Hepatocyte (in vitro differentiated cells): ENCODE data around the gene STK26. TPM values are rescaled to one million over a fixed set of nuclear protein-coding genes. Genes with fewer than 3 reads are reported as not detected.

Experiments used
- DNase-seq: peaks from one replicate; pipeline ENCODE4 v3.0.0-alpha.2; 2016; ENCODE audit warnings: low spot score
- H2AFZ ChIP-seq: fragments of 200-600 bp; sonication (generic); 2 replicates; pipeline ENCODE4 v1.6.0; 2016; ENCODE audit warnings: antibody characterized with exemption, mild to moderate bottlenecking
- H3K27ac ChIP-seq: fragments of 200-600 bp; sonication (generic); 2 replicates; pipeline ENCODE4 v1.5.1; 2016; ENCODE audit warnings: mild to moderate bottlenecking
- H3K27me3 ChIP-seq: fragments of 200-600 bp; sonication (generic); 2 replicates; pipeline ENCODE4 v1.6.1; 2016
- H3K36me3 ChIP-seq: fragments of 200-600 bp; sonication (generic); replicated peaks from 2 replicates; pipeline ENCODE4 v1.5.1; 2016; ENCODE audit warnings: low read depth; ENCODE audit not compliant: insufficient read depth
- H3K4me1 ChIP-seq: fragments of 200-600 bp; sonication (generic); 2 replicates; pipeline ENCODE4 v1.5.1; 2016; ENCODE audit warnings: mild to moderate bottlenecking, moderate library complexity; ENCODE audit not compliant: insufficient read depth
- H3K4me2 ChIP-seq: fragments of 200-600 bp; sonication (generic); 2 replicates; pipeline ENCODE4 v1.6.0; 2016
- H3K4me3 ChIP-seq: fragments of 200-600 bp; sonication (generic); 2 replicates; pipeline ENCODE4 v1.5.1; 2016; ENCODE audit warnings: mild to moderate bottlenecking
- H3K79me2 ChIP-seq: fragments of 200-600 bp; sonication (generic); 2 replicates; pipeline ENCODE4 v1.6.0; 2017; ENCODE audit warnings: mild to moderate bottlenecking
- H3K9me2 ChIP-seq: fragments of 200-600 bp; sonication (generic); replicated peaks from 2 replicates; pipeline ENCODE4 v1.6.0; 2017; ENCODE audit warnings: mild to moderate bottlenecking; ENCODE audit not compliant: insufficient read depth
- H3K9me3 ChIP-seq: fragments of 200-600 bp; sonication (generic); 2 replicates; pipeline ENCODE4 v1.5.1; 2016; ENCODE audit warnings: low read depth, mild to moderate bottlenecking
- H4K20me1 ChIP-seq: fragments of 200-600 bp; sonication (generic); 2 replicates; pipeline ENCODE4 v1.6.0; 2016; ENCODE audit warnings: mild to moderate bottlenecking; ENCODE audit not compliant: insufficient read depth, poor library complexity, severe bottlenecking
- EZH2 ChIP-seq: fragments of 200-600 bp; sonication (generic); IDR thresholded peaks from 2 replicates; pipeline ENCODE4 v1.6.1; 2016; ENCODE audit warnings: antibody characterized with exemption, mild to moderate bottlenecking, borderline replicate concordance
- EZH2phosphoT487 ChIP-seq: fragments of 200-600 bp; sonication (generic); IDR thresholded peaks from one replicate; pipeline ENCODE4 v1.6.1; 2018; ENCODE audit warnings: antibody characterized with exemption, mild to moderate bottlenecking, low read depth, moderate library complexity; ENCODE audit not compliant: unreplicated experiment, severe bottlenecking
- WGBS: methylation state at CpG from one replicate; pipeline ENCODE4 v1.1.6; 2016; ENCODE audit warnings: low lambda C conversion rate; ENCODE audit errors: missing lambda C conversion rate; 5-methylcytosine and 5-hydroxymethylcytosine counted together
- polyA plus RNA-seq: library from polyadenylated mRNA; unstranded; fragments of >200 nt; fragmentation: Nextera tagmentation; extraction: Ambion mirVana; gene quantifications from 2 replicates; pipeline ENCODE4 v1.2.1, GENCODE V29; 2016
- total RNA-seq: library from RNA; depleted of rRNA; stranded (reverse); fragments of >200 nt; gene quantifications from 2 replicates; pipeline ENCODE4 v1.2.3, GENCODE V29; 2014
- TF ChIP-seq, protein P1 (sequence below): fragments of 200-600 bp; sonication (generic); IDR thresholded peaks from 2 replicates; pipeline ENCODE4 v1.5.1; 2016; ENCODE audit warnings: antibody characterized with exemption, mild to moderate bottlenecking; ENCODE audit not compliant: poor library complexity

The STK26 gene
- total and polyA plus RNA-seq, 2 experiments from 2014 or later, result 25.2 to 48.0 TPM

DNA sequence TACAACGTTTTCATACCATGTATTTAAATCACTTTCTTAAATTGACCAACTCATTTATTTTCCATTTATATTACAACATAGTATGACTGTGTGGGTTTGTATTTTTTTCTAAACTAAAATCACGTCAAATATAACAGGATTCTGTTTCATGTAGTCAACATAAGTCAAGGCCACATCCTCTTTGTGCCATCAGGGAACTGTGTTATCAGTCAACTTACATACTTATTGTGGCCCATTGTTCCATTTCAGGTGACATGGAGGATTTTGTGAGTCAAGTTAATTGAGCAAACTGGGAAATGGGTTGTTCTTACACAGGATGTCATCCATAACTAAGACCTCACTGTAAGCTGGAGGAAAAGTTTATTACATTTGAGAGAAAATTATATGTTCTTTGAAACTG, 35.9 kb downstream of the STK26 start:
- Histone ChIP-seq H3K4me3 (no peak overlapping the region), H3K4me1 (no peaks in the 10 kb centered on the region), H3K79me2 (no peaks in the 10 kb centered on the region), H3K36me3 (no peaks in the 10 kb centered on the region), H3K9me3 (no peaks in the 10 kb centered on the region), H3K9me2 (no peaks in the 10 kb centered on the region), H3K27me3 (no peaks in the 10 kb centered on the region), H2AFZ (no peak overlapping the region), H3K4me2 (no peak overlapping the region), H4K20me1 (no peaks in the 10 kb centered on the region), H3K27ac (no peak overlapping the region)
- TF ChIP-seq, protein P1, sequence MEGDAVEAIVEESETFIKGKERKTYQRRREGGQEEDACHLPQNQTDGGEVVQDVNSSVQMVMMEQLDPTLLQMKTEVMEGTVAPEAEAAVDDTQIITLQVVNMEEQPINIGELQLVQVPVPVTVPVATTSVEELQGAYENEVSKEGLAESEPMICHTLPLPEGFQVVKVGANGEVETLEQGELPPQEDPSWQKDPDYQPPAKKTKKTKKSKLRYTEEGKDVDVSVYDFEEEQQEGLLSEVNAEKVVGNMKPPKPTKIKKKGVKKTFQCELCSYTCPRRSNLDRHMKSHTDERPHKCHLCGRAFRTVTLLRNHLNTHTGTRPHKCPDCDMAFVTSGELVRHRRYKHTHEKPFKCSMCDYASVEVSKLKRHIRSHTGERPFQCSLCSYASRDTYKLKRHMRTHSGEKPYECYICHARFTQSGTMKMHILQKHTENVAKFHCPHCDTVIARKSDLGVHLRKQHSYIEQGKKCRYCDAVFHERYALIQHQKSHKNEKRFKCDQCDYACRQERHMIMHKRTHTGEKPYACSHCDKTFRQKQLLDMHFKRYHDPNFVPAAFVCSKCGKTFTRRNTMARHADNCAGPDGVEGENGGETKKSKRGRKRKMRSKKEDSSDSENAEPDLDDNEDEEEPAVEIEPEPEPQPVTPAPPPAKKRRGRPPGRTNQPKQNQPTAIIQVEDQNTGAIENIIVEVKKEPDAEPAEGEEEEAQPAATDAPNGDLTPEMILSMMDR, result no peak
- TF ChIP-seq EZH2phosphoT487 (no peak), EZH2 (no peak)
- DNase-seq, result no peak
- WGBS, result 65% methylated on average over 2 of the region's 2 CpGs

DNA sequence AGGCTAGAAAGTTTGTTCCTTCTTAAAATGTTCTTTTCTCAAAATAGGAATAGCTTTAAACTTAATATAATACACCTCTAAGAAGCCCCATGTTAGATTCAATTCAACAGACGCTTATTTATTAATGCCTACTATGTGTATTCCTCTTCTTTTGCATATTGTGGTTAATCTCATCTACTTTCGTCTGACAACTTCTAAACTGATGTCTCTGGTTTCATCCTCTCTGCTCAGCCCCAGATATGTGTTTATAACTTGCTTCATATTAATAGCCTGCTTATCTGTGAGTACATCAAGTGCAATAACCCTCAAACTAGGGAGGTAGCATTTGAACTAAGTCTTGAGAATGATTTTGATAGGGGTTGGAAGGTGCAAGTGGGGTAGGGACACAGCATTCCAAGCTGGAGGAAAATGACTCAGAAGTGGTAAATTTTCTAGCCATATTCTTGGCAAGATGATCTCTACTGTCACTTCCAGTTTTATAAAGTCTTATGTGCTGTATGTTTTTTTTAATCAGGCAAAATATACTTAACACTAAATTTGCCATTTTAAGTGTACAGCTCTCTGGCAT, 37.0 kb downstream of the STK26 start:
- Histone ChIP-seq H3K4me2 (no peak overlapping the region), H3K36me3 (no peaks in the 10 kb centered on the region), H3K4me3 (no peak overlapping the region), H3K9me3 (no peaks in the 10 kb centered on the region), H3K27me3 (no peaks in the 10 kb centered on the region), H4K20me1 (no peaks in the 10 kb centered on the region), H3K9me2 (no peaks in the 10 kb centered on the region), H3K27ac (no peak overlapping the region), H2AFZ (no peak overlapping the region), H3K4me1 (no peaks in the 10 kb centered on the region), H3K79me2 (no peaks in the 10 kb centered on the region)
- TF ChIP-seq, protein P1, result no peak
- TF ChIP-seq EZH2, result no peak
- no peak for TF ChIP-seq EZH2phosphoT487
- WGBS, result 59% methylated on average over 2 of the region's 2 CpGs
- DNase-seq, result no peak

DNA sequence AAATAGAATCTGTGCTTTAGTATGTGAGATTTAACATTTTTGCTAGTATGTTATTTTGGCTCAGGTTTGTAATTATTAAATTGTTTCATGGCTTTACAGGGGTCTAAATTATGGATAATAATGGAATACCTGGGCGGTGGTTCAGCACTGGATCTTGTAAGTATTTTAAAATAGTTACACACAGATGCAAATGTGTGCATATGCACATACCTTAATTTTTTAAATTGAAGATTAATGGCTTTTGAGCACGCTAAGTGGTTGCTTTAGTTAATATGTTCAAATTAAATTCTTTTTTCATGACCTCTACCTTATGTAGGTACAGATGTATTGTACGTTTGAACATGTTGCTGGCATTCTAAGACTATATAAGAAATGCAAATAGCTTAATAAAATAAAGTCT, 40.2 kb downstream of the STK26 start:
- no peaks in the 10 kb centered on the region for H3K79me2 ChIP-seq
- H4K20me1 ChIP-seq, result no peaks in the 10 kb centered on the region
- H3K4me2 ChIP-seq, result no peak overlapping the region
- H3K27me3 ChIP-seq, result no peaks in the 10 kb centered on the region
- H3K4me3 ChIP-seq, result no peak overlapping the region
- DNase-seq, result no peak
- no peaks in the 10 kb centered on the region for H3K36me3 ChIP-seq
- H2AFZ ChIP-seq, result no peak overlapping the region
- no peaks in the 10 kb centered on the region for H3K4me1 ChIP-seq
- WGBS, result 63% methylated on average over 3 of the region's 3 CpGs
- H3K27ac ChIP-seq, result no peak overlapping the region
- no peaks in the 10 kb centered on the region for H3K9me3 ChIP-seq
- TF ChIP-seq, protein P1, result no peak
- H3K9me2 ChIP-seq, result no peaks in the 10 kb centered on the region

DNA sequence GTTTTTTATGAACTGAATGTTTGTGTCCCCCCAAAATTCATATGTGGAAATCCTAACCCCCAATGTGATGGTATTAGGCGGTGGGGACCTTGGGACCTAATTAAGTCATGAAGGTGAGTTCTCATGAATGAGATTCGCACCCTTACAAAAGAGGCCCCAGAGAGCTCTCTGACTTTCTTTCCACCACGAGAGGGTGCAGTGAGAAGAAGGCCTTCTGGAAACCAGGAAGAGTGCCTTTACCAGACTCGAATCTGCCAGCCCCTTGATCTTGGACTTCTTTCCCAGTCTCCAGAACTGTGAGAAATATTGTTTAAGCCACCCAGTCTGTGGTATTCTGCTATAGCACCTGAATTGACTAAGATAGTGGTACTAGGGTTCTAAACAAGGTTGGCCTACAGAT, 40.8 kb downstream of the STK26 start:
- H3K9me2 ChIP-seq, result no peaks in the 10 kb centered on the region

More for the DNA sequence above, 40.8 kb downstream of the STK26 start:
- no peaks in the 10 kb centered on the region for H4K20me1 ChIP-seq
- no peaks in the 10 kb centered on the region for H3K9me3 ChIP-seq
- H3K27ac ChIP-seq, result no peak overlapping the region
- H3K4me2 ChIP-seq, result no peak overlapping the region
- H2AFZ ChIP-seq, result no peak overlapping the region
- no peaks in the 10 kb centered on the region for H3K4me1 ChIP-seq
- no peaks in the 10 kb centered on the region for H3K36me3 ChIP-seq
- no peaks in the 10 kb centered on the region for H3K27me3 ChIP-seq
- 73% methylated on average over 4 of the region's 4 CpGs for WGBS
- no peaks in the 10 kb centered on the region for H3K79me2 ChIP-seq
- no peak overlapping the region for H3K4me3 ChIP-seq
- TF ChIP-seq, protein P1, result no peak
- TF ChIP-seq EZH2phosphoT487 (no peak), EZH2 (no peak)
- DNase-seq, result no peak
